Activated T-cell treated with anti-CD3 and anti-CD28 coated beads, Interleukin-2, amount 50 U/mL, for 48 hours (primary cell): Measurements from ENCODE around the gene PGLYRP3.
"Not testable (repeated sequence)": the region's sequence is repeated elsewhere in the genome, so short reads cannot be mapped to it uniquely, and the experiment has no call there.

Experiments
- DNase-seq, 2 experiments: peaks; one replicate each; pipeline ENCODE4 v3.0.0-alpha.2; 2020

The PGLYRP3 gene

GRCh38 chr1:153348511-153349362 lies 36.0 kb upstream of the PGLYRP3 start, which contains the start of gene PGLYRP4:
Gene PGLYRP4, minus strand, starts transcription at chr1:153348841. Its CDS starts 909 bp downstream, at chr1:153347932.
- no peak for DNase-seq

- no peak for DNase-seq
Measured at GRCh38 chr1:153347856-153348255, 35.1 kb upstream of the PGLYRP3 start.

- not testable (repeated sequence) for DNase-seq
Measured at GRCh38 chr1:153347049-153347448, 34.3 kb upstream of the PGLYRP3 start.

GRCh38 chr1:153346077-153346723 lies 33.4 kb upstream of the PGLYRP3 start:
- DNase-seq: no peak

GRCh38 chr1:153345187-153346076 lies 32.7 kb upstream of the PGLYRP3 start:
- no peak for DNase-seq

GRCh38 chr1:153344718-153345025 lies 31.9 kb upstream of the PGLYRP3 start:
- no peak for DNase-seq

- no peak for DNase-seq
Measured at GRCh38 chr1:153343811-153344717, 31.3 kb upstream of the PGLYRP3 start.

- no peak for DNase-seq
Measured at GRCh38 chr1:153343040-153343681, 30.4 kb upstream of the PGLYRP3 start.

- DNase-seq: no peak
Measured at GRCh38 chr1:153342178-153342577, 29.4 kb upstream of the PGLYRP3 start.

GRCh38 chr1:153341431-153341934 lies 28.7 kb upstream of the PGLYRP3 start:
- no peak for DNase-seq

- no peak for DNase-seq
Measured at GRCh38 chr1:153340356-153340755, 27.6 kb upstream of the PGLYRP3 start.

GRCh38 chr1:153339802-153340201 lies 27.1 kb upstream of the PGLYRP3 start:
- DNase-seq: no peak

- DNase-seq: no peak
Measured at GRCh38 chr1:153337980-153338853, 25.5 kb upstream of the PGLYRP3 start.

GRCh38 chr1:153336650-153337049 lies 23.9 kb upstream of the PGLYRP3 start:
- no peak for DNase-seq

- DNase-seq: no peak
Measured at GRCh38 chr1:153333902-153334301, 21.1 kb upstream of the PGLYRP3 start.

- no peak for DNase-seq
Measured at GRCh38 chr1:153324912-153325311, 12.2 kb upstream of the PGLYRP3 start.

- no peak for DNase-seq
Measured at GRCh38 chr1:153322568-153322967, 9.8 kb upstream of the PGLYRP3 start.

GRCh38 chr1:153318145-153318544 lies 5.4 kb upstream of the PGLYRP3 start:
- DNase-seq: not testable (repeated sequence)

- not testable (repeated sequence) for DNase-seq
Measured at GRCh38 chr1:153316013-153316412, 3.3 kb upstream of the PGLYRP3 start.

GRCh38 chr1:153314388-153314787 lies 1.6 kb upstream of the PGLYRP3 start:
- DNase-seq: not testable (repeated sequence)
